Stimulated activated naive CD8-positive, alpha-beta T cell treated with anti-CD3 and anti-CD28 coated beads, Interleukin-15, Interleukin-2, amounts not matched to agents 100 ng/mL and 50 ng/mL, for 24 hours (primary cell): ENCODE measurements around the gene USP6NL.

Experiments used
- H3K27ac Mint-ChIP-seq: one replicate; pipeline ENCODE4 v1.8.0; 2021; ENCODE audit warnings: mild to moderate bottlenecking, mixed read lengths
- H3K27me3 Mint-ChIP-seq: one replicate; pipeline ENCODE4 v1.8.0; 2021; ENCODE audit warnings: mixed read lengths
- H3K36me3 Mint-ChIP-seq: one replicate; pipeline ENCODE4 v1.8.0; 2021; ENCODE audit warnings: low read depth, mixed read lengths
- H3K4me1 Mint-ChIP-seq: one replicate; pipeline ENCODE4 v1.8.0; 2021; ENCODE audit warnings: low read depth, mixed read lengths
- H3K4me3 Mint-ChIP-seq: one replicate; pipeline ENCODE4 v1.8.0; 2021; ENCODE audit warnings: mild to moderate bottlenecking, mixed read lengths
- H3K9me3 Mint-ChIP-seq: one replicate; pipeline ENCODE4 v1.8.0; 2021; ENCODE audit warnings: mixed read lengths

USP6NL gene

GRCh38 chr10:11611248-11612020 lies at the start of gene USP6NL:
TSS of gene USP6NL (minus strand) at chr10:11611650. CDS start at chr10:11597634, 14,016 bp downstream.
- peaks cover 1% of the 10 kb centered on the region for H3K36me3 Mint-ChIP-seq
- peaks cover 57% of the 10 kb centered on the region for H3K4me1 Mint-ChIP-seq
- H3K9me3 Mint-ChIP-seq = peaks cover under 1% of the 10 kb centered on the region
- H3K27ac Mint-ChIP-seq = peak within 1 kb of the TSS; percentile 83
- H3K4me3 Mint-ChIP-seq = peak within 1 kb of the TSS; percentile 87
- peaks cover 9% of the 10 kb centered on the region for H3K27me3 Mint-ChIP-seq

- Mint-ChIP-seq H3K4me1 (peaks cover 33% of the 10 kb centered on the region), H3K27ac (no peak overlapping the region), H3K4me3 (no peak overlapping the region), H3K36me3 (no peaks in the 10 kb centered on the region), H3K27me3 (no peaks in the 10 kb centered on the region), H3K9me3 (no peaks in the 10 kb centered on the region)
These were observed 47.4 kb upstream of the USP6NL start for GRCh38 chr10:11658801-11659368.

- H3K4me3 Mint-ChIP-seq = no peak overlapping the region
- no peaks in the 10 kb centered on the region for H3K9me3 Mint-ChIP-seq
- H3K27me3 Mint-ChIP-seq = no peaks in the 10 kb centered on the region
- peaks cover 8% of the 10 kb centered on the region for H3K4me1 Mint-ChIP-seq
- H3K27ac Mint-ChIP-seq = no peak overlapping the region
- no peaks in the 10 kb centered on the region for H3K36me3 Mint-ChIP-seq
These were observed 44.4 kb upstream of the USP6NL start for GRCh38 chr10:11655836-11656235.

- Mint-ChIP-seq H3K27me3 (no peaks in the 10 kb centered on the region), H3K4me1 (peaks cover 6% of the 10 kb centered on the region), H3K9me3 (no peaks in the 10 kb centered on the region), H3K36me3 (no peaks in the 10 kb centered on the region), H3K27ac (no peak overlapping the region), H3K4me3 (no peak overlapping the region)
These were observed 43.2 kb upstream of the USP6NL start for GRCh38 chr10:11654659-11655058.

GRCh38 chr10:11653758-11654471 lies 42.5 kb upstream of the USP6NL start:
- H3K4me1 Mint-ChIP-seq = peaks cover 6% of the 10 kb centered on the region
- no peak overlapping the region for H3K4me3 Mint-ChIP-seq

GRCh38 chr10:11647676-11648075 lies 36.2 kb upstream of the USP6NL start:
- no peaks in the 10 kb centered on the region for H3K4me1 Mint-ChIP-seq
- H3K27ac Mint-ChIP-seq = no peak overlapping the region
- no peak overlapping the region for H3K4me3 Mint-ChIP-seq
- no peaks in the 10 kb centered on the region for H3K36me3 Mint-ChIP-seq
- H3K27me3 Mint-ChIP-seq = peaks cover 3% of the 10 kb centered on the region
- no peaks in the 10 kb centered on the region for H3K9me3 Mint-ChIP-seq

More at GRCh38 chr10:11653758-11654471, 42.5 kb upstream of the USP6NL start:
- no peak overlapping the region for H3K27ac Mint-ChIP-seq
- H3K27me3 Mint-ChIP-seq = no peaks in the 10 kb centered on the region
- no peaks in the 10 kb centered on the region for H3K36me3 Mint-ChIP-seq
- no peaks in the 10 kb centered on the region for H3K9me3 Mint-ChIP-seq

- no peaks in the 10 kb centered on the region for H3K4me1 Mint-ChIP-seq
- no peak overlapping the region for H3K4me3 Mint-ChIP-seq
- no peaks in the 10 kb centered on the region for H3K9me3 Mint-ChIP-seq
- H3K27ac Mint-ChIP-seq = no peak overlapping the region
- H3K27me3 Mint-ChIP-seq = peaks cover 4% of the 10 kb centered on the region
- H3K36me3 Mint-ChIP-seq = no peaks in the 10 kb centered on the region
These were observed 35.0 kb upstream of the USP6NL start for GRCh38 chr10:11646450-11646849.

- Mint-ChIP-seq H3K27me3 (peaks cover 4% of the 10 kb centered on the region), H3K4me3 (no peak overlapping the region), H3K9me3 (no peaks in the 10 kb centered on the region), H3K36me3 (no peaks in the 10 kb centered on the region), H3K27ac (no peak overlapping the region), H3K4me1 (no peaks in the 10 kb centered on the region)
These were observed 31.6 kb upstream of the USP6NL start for GRCh38 chr10:11643039-11643438.

- H3K36me3 Mint-ChIP-seq = no peaks in the 10 kb centered on the region
- no peaks in the 10 kb centered on the region for H3K4me1 Mint-ChIP-seq
- H3K27ac Mint-ChIP-seq = no peak overlapping the region
- no peaks in the 10 kb centered on the region for H3K9me3 Mint-ChIP-seq
- H3K4me3 Mint-ChIP-seq = no peak overlapping the region
- H3K27me3 Mint-ChIP-seq = peaks cover 4% of the 10 kb centered on the region
These were observed 31.1 kb upstream of the USP6NL start for GRCh38 chr10:11642566-11642965.

- peaks cover 7% of the 10 kb centered on the region for H3K4me1 Mint-ChIP-seq
These were observed 28.7 kb upstream of the USP6NL start for GRCh38 chr10:11639849-11640764.

GRCh38 chr10:11639362-11639761 lies 27.9 kb upstream of the USP6NL start:
- Mint-ChIP-seq H3K4me3 (no peak overlapping the region), H3K36me3 (no peaks in the 10 kb centered on the region), H3K9me3 (no peaks in the 10 kb centered on the region), H3K27ac (no peak overlapping the region), H3K4me1 (peaks cover 7% of the 10 kb centered on the region), H3K27me3 (peaks cover 10% of the 10 kb centered on the region)

More at GRCh38 chr10:11639849-11640764, 28.7 kb upstream of the USP6NL start:
- no peaks in the 10 kb centered on the region for H3K36me3 Mint-ChIP-seq
- H3K9me3 Mint-ChIP-seq = no peaks in the 10 kb centered on the region
- H3K27ac Mint-ChIP-seq = no peak overlapping the region
- H3K4me3 Mint-ChIP-seq = no peak overlapping the region
- peaks cover 10% of the 10 kb centered on the region for H3K27me3 Mint-ChIP-seq

- no peak overlapping the region for H3K27ac Mint-ChIP-seq
- H3K36me3 Mint-ChIP-seq = no peaks in the 10 kb centered on the region
- H3K4me3 Mint-ChIP-seq = no peak overlapping the region
- H3K9me3 Mint-ChIP-seq = no peaks in the 10 kb centered on the region
- peaks cover 12% of the 10 kb centered on the region for H3K4me1 Mint-ChIP-seq
- peaks cover 10% of the 10 kb centered on the region for H3K27me3 Mint-ChIP-seq
These were observed 26.7 kb upstream of the USP6NL start for GRCh38 chr10:11638055-11638698.

- H3K4me3 Mint-ChIP-seq = no peak overlapping the region
- H3K27ac Mint-ChIP-seq = no peak overlapping the region
- H3K4me1 Mint-ChIP-seq = peaks cover 24% of the 10 kb centered on the region
- no peaks in the 10 kb centered on the region for H3K36me3 Mint-ChIP-seq
- peaks cover 6% of the 10 kb centered on the region for H3K27me3 Mint-ChIP-seq
- H3K9me3 Mint-ChIP-seq = no peaks in the 10 kb centered on the region
These were observed 25.4 kb upstream of the USP6NL start for GRCh38 chr10:11636697-11637303.
